ENCODE results near the gene GHR.

GRCh38 chr5:42668254-42668653, 245.0 kb downstream of the GHR start:
- TF ChIP-seq ZNF274 (IDR thresholded peaks at IDR 0.05; ENCODE audit: low read depth, low read length), result no peak
- TF ChIP-seq YY1 (IDR thresholded peaks at IDR 0.05; ENCODE audit: insufficient read depth, insufficient read length), result no peak
- TF ChIP-seq SUZ12 (IDR thresholded peaks at IDR 0.05; ENCODE audit: extremely low read depth, insufficient read depth, insufficient read length), result no peak

Measured in NT2/D1 (cell line).